H1 (cell line): ENCODE results near the gene ABHD12. TPM values are rescaled to one million over a fixed set of nuclear protein-coding genes. Genes with fewer than 3 reads are reported as not detected.

Experiments
- CTCF ChIA-PET: fragments of 300-600 bp; sonication (Branson Sonifier 250); formaldehyde crosslinking; loops from one replicate; lab custom pipeline; 2021; ENCODE audit not compliant: partially characterized antibody; lab: Charles Lee
- POLR2A ChIA-PET: fragments of 300-600 bp; sonication (Branson Sonifier 250); formaldehyde crosslinking; loops from one replicate; lab custom pipeline; 2021; ENCODE audit warnings: inconsistent platforms; ENCODE audit not compliant: partially characterized antibody; lab: Charles Lee
- DNase-seq, 2 experiments: peaks; one replicate each; pipeline versions ENCODE4 v3.0.0 to v3.0.0-alpha.2; 2010 to 2022; ENCODE audit warnings: low spot score in 2 of 2, low read depth in 1 of 2, mixed read lengths in 1 of 2
- FAIRE-seq: peaks from 2 replicates; lab custom pipeline; 2011; peaks lifted over from hg19 to GRCh38; lab: Jason Lieb, UNC
- H2AFZ ChIP-seq: 2 replicates; pipeline ENCODE4 v1.8.1; 2012; ENCODE audit warnings: low read length, inconsistent platforms
- H2AK5ac ChIP-seq: 2 replicates; pipeline ENCODE4 v1.6.1; 2013; ENCODE audit warnings: low read depth, low read length
- H2BK120ac ChIP-seq: replicated peaks from 2 replicates; pipeline ENCODE3; 2013; ENCODE audit warnings: low read depth, low read length, inconsistent platforms
- H2BK12ac ChIP-seq: 2 replicates; pipeline ENCODE4 v1.6.1; 2013; ENCODE audit warnings: low read depth, low read length
- H2BK15ac ChIP-seq: 2 replicates; pipeline ENCODE4 v1.6.1; 2013; ENCODE audit warnings: low read length
- H2BK20ac ChIP-seq: 2 replicates; pipeline ENCODE4 v1.6.1; 2013; ENCODE audit warnings: low read length
- H2BK5ac ChIP-seq: 2 replicates; pipeline ENCODE4 v1.6.1; 2013; ENCODE audit warnings: low read depth, low read length
- H3K14ac ChIP-seq: 2 replicates; pipeline ENCODE4 v1.6.1; 2013; ENCODE audit warnings: inconsistent platforms; ENCODE audit not compliant: insufficient read length
- H3K18ac ChIP-seq: 2 replicates; pipeline ENCODE4 v1.6.1; 2013; ENCODE audit warnings: low read length; ENCODE audit errors: extremely low read depth
- H3K23ac ChIP-seq: 2 replicates; pipeline ENCODE4 v1.6.1; 2013; ENCODE audit warnings: inconsistent platforms; ENCODE audit not compliant: insufficient read length
- H3K23me2 ChIP-seq: 2 replicates; pipeline ENCODE4 v1.6.1; 2013; ENCODE audit warnings: low read depth, low read length
- H3K27ac ChIP-seq: 2 replicates; pipeline ENCODE4 v1.6.1; 2011; ENCODE audit warnings: low read depth, low read length, inconsistent platforms
- H3K27me3 ChIP-seq, 4 experiments: replicated peaks in 1 of 4; 1 replicate in 1 of 4; 2 replicates in 3 of 4; pipeline versions ENCODE4 v1.6.1 to v1.8.1; 2011 to 2013; ENCODE audit warnings: low read length in 3 of 4, mild to moderate bottlenecking in 3 of 4, inconsistent platforms in 2 of 4, mixed read lengths in 2 of 4, moderate library complexity in 1 of 4; ENCODE audit not compliant: control insufficient read depth in 3 of 4, insufficient read depth in 3 of 4; ENCODE audit errors: extremely low read depth in 1 of 4
- H3K36me3 ChIP-seq, 4 experiments: 2 replicates each; pipeline versions ENCODE4 v1.6.1 to v1.8.1; 2011 to 2013; ENCODE audit warnings: mild to moderate bottlenecking in 4 of 4, low read length in 3 of 4, moderate library complexity in 2 of 4, control low read depth in 1 of 4, inconsistent platforms in 1 of 4; ENCODE audit not compliant: insufficient read depth in 4 of 4, control insufficient read depth in 2 of 4
- H3K4ac ChIP-seq: replicated peaks from 2 replicates; pipeline ENCODE3; 2013; ENCODE audit warnings: low read length, low read depth, mixed read lengths, inconsistent platforms; ENCODE audit not compliant: insufficient read length
- H3K4me1 ChIP-seq, 4 experiments: replicated peaks in 1 of 4; 1 replicate in 1 of 4; 2 replicates in 3 of 4; pipeline versions ENCODE4 v1.6.1 to v1.8.1; 2011 to 2013; ENCODE audit warnings: low read length in 3 of 4, inconsistent platforms in 2 of 4, mixed read lengths in 1 of 4; ENCODE audit not compliant: insufficient read depth in 4 of 4, control insufficient read depth in 3 of 4
- H3K4me2 ChIP-seq, 2 experiments: 2 replicates each; pipeline versions ENCODE4 v1.6.1 to v1.8.1; 2011 to 2013; ENCODE audit warnings: low read depth in 2 of 2, low read length in 2 of 2, control low read depth in 1 of 2, inconsistent platforms in 1 of 2, mild to moderate bottlenecking in 1 of 2; ENCODE audit not compliant: insufficient read depth in 1 of 2
- H3K4me3 ChIP-seq, 4 experiments: fragments of 200-600, 300-600 bp in 1 of 4; sonication (generic), shearing (Covaris generic), sonication (Bioruptor Twin) in 1 of 4; 2 replicates each; pipeline versions ENCODE4 v1.5.1 to v1.8.1; 2011 to 2016; ENCODE audit warnings: low read length in 4 of 4, low read depth in 3 of 4, control low read depth in 2 of 4, inconsistent platforms in 2 of 4, mild to moderate bottlenecking in 2 of 4, mixed read lengths in 1 of 4, moderate library complexity in 1 of 4; ENCODE audit not compliant: insufficient read depth in 2 of 4; ENCODE audit errors: extremely low read depth in 1 of 4
- H3K56ac ChIP-seq: replicated peaks from 2 replicates; pipeline ENCODE3; 2013; ENCODE audit warnings: low read depth, mild to moderate bottlenecking, mixed read lengths, low read length, inconsistent platforms; ENCODE audit not compliant: insufficient read length
- H3K79me1 ChIP-seq: 2 replicates; pipeline ENCODE4 v1.6.1; 2013; ENCODE audit warnings: low read depth, low read length, control low read depth
- H3K79me2 ChIP-seq, 2 experiments: 2 replicates each; pipeline versions ENCODE4 v1.6.1 to v1.8.1; 2012 to 2013; ENCODE audit warnings: low read length in 2 of 2, mild to moderate bottlenecking in 2 of 2, inconsistent platforms in 1 of 2; ENCODE audit not compliant: insufficient read depth in 2 of 2, control insufficient read depth in 1 of 2
- H3K9ac ChIP-seq, 4 experiments: replicated peaks in 1 of 4; 1 replicate in 1 of 4; 2 replicates in 3 of 4; pipeline versions ENCODE4 v1.6.1 to v1.8.1; 2011 to 2013; ENCODE audit warnings: low read depth in 3 of 4, low read length in 3 of 4, control low read depth in 2 of 4, mild to moderate bottlenecking in 2 of 4, moderate library complexity in 2 of 4, inconsistent platforms in 1 of 4; ENCODE audit errors: extremely low read depth in 1 of 4
- H3K9me3 ChIP-seq, 2 experiments: 2 replicates each; pipeline versions ENCODE4 v1.6.1 to v1.8.1; 2012 to 2013; ENCODE audit warnings: mild to moderate bottlenecking in 2 of 2, moderate library complexity in 2 of 2, control low read depth in 1 of 2, inconsistent platforms in 1 of 2, low read depth in 1 of 2, low read length in 1 of 2, mixed read lengths in 1 of 2; ENCODE audit not compliant: insufficient read depth in 2 of 2
- H4K20me1 ChIP-seq, 2 experiments: replicated peaks in 1 of 2; 2 replicates each; pipeline versions ENCODE3 to v1.8.1; 2011 to 2013; ENCODE audit warnings: inconsistent platforms in 2 of 2, low read length in 2 of 2, mild to moderate bottlenecking in 1 of 2; ENCODE audit not compliant: insufficient read depth in 2 of 2, control insufficient read depth in 1 of 2
- H4K5ac ChIP-seq: 2 replicates; pipeline ENCODE4 v1.6.1; 2013; ENCODE audit warnings: low read length, low read depth, mixed read lengths, inconsistent platforms; ENCODE audit not compliant: insufficient read length
- H4K8ac ChIP-seq: 2 replicates; pipeline ENCODE4 v1.8.0; 2013; ENCODE audit warnings: mild to moderate bottlenecking, moderate library complexity, low read length, inconsistent platforms; ENCODE audit not compliant: insufficient read depth; ENCODE audit errors: extremely low read depth
- H4K91ac ChIP-seq: replicated peaks from 2 replicates; pipeline ENCODE3; 2013; ENCODE audit warnings: low read length, mixed read lengths, inconsistent platforms; ENCODE audit not compliant: insufficient read length
- CBX8 ChIP-seq: fragments of 300-800, 300-1000 bp; sonication (generic); IDR thresholded peaks from 2 replicates; pipeline ENCODE4 v1.7.1; 2016; ENCODE audit warnings: low read depth, low read length, borderline replicate concordance
- KDM1A ChIP-seq: fragments of 200-600, 300-600 bp; sonication (generic); IDR thresholded peaks from 2 replicates; pipeline ENCODE4 v1.7.1; 2016; ENCODE audit warnings: mild to moderate bottlenecking, low read length, borderline replicate concordance
- NRF1 ChIP-seq: IDR thresholded peaks from 2 replicates; pipeline ENCODE4 v1.6.1; 2011; ENCODE audit warnings: mild to moderate bottlenecking, low read depth, low read length, improper control_type of control experiment
- PHF8 ChIP-seq: fragments of 200-600 bp; sonication (generic); conservative IDR thresholded peaks from 2 replicates; pipeline ENCODE4 v1.7.1; 2012; ENCODE audit warnings: low read depth, mild to moderate bottlenecking, inconsistent platforms, low read length, moderate library complexity
- POLR2A ChIP-seq, 2 experiments: IDR thresholded peaks; 1 replicate in 1 of 2; 2 replicates in 1 of 2; pipeline ENCODE4 v1.6.1; 2011; ENCODE audit warnings: low read depth in 2 of 2, low read length in 2 of 2, mild to moderate bottlenecking in 2 of 2; ENCODE audit errors: control extremely low read depth in 1 of 2
- POU5F1 ChIP-seq: IDR thresholded peaks from 2 replicates; pipeline ENCODE4 v1.6.1; 2011; ENCODE audit warnings: low read depth, mild to moderate bottlenecking, low read length, moderate library complexity
- RFX5 ChIP-seq: IDR thresholded peaks from 2 replicates; pipeline ENCODE4 v1.6.1; 2011; ENCODE audit warnings: low read depth, low read length, improper control_type of control experiment, borderline replicate concordance
- SP4 ChIP-seq: IDR thresholded peaks from 2 replicates; pipeline ENCODE4 v1.6.1; 2012; ENCODE audit warnings: low read length, inconsistent platforms
- TBP ChIP-seq: IDR thresholded peaks from 2 replicates; pipeline ENCODE4 v1.6.1; 2011; ENCODE audit warnings: low read depth, low read length, improper control_type of control experiment
- WGBS, 2 experiments: shearing (Covaris generic) in 1 of 2; methylation state at CpG; one replicate each; pipeline versions ENCODE4 v1.1.6 to v1.1.7; 2013 to 2015; ENCODE audit warnings: low lambda C conversion rate in 2 of 2, mixed read lengths in 2 of 2, inconsistent platforms in 1 of 2, low coverage in 1 of 2, missing lambda C conversion rate in 1 of 2; ENCODE audit not compliant: insufficient replicate concordance in 2 of 2, insufficient coverage in 1 of 2, insufficient read length in 1 of 2; ENCODE audit errors: extremely low coverage in 1 of 2, missing lambda C conversion rate in 1 of 2; 5-methylcytosine and 5-hydroxymethylcytosine counted together
- polyA plus RNA-seq, 7 experiments: library from polyadenylated mRNA; depleted of rRNA in 3 of 7; stranded (reverse) in 5 of 7; unstranded in 2 of 7; fragments of >200 nt in 5 of 7; fragments of 200-250 nt in 2 of 7; gene quantifications; 1 replicate in 5 of 7; 2 replicates in 1 of 7; 4 replicates in 1 of 7; pipeline versions ENCODE4 v1.2.1 to v1.2.3, GENCODE V29; 2011 to 2013; ENCODE audit warnings: missing spikeins in 2 of 7, mixed read lengths in 2 of 7
- total RNA-seq: library from RNA; stranded (reverse); fragmentation: NEBNext Ultra II Directional; extraction: Animal tissue kit (Norgen Biotek cat#: 25700); gene quantifications from 2 replicates; pipeline ENCODE4 v1.2.1, GENCODE V29; 2021
- TF ChIP-seq, protein P1 (sequence below): IDR thresholded peaks from 2 replicates; pipeline ENCODE4 v1.6.1; 2011; ENCODE audit warnings: low read length, improper control_type of control experiment
- TF ChIP-seq, protein P2 (sequence below): IDR thresholded peaks from 2 replicates; pipeline ENCODE4 v1.6.1; 2011; ENCODE audit warnings: low read depth, mild to moderate bottlenecking, low read length; ENCODE audit not compliant: insufficient read depth

Gene ABHD12
- total and polyA plus RNA-seq, 2 of the 8 experiments (the other 6 are each of a cell fraction or from before 2014, with no cell fraction given): 31.3 to 59.5 TPM

DNA sequence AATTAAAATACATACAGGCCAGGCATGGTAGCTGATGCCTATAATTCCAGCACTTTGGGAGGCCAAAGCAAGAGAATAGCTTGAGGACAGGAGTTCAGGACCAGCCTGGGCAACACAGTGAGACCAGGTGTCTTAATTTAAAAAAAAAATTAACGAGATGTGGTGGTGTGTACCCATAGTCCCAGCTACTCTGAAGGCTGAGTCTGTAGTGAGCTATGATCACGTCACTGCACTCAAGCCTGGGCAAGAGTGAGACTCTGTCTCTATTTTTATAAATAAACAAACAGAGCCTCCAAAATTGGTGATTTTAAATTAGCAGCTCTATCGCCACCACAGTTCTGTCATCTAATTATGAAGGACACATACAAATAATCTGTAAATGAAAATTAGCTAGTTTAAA, 37.9 kb downstream of the ABHD12 start:
- FAIRE-seq: no peak
- Histone ChIP-seq H2BK15ac (no peak overlapping the region), H3K4me3 (no peak overlapping the region), H2BK20ac (no peak overlapping the region), H3K4ac (no peak overlapping the region), H3K36me3 (no peaks in the 10 kb centered on the region), H4K20me1 (peaks cover 0 to 3% of the 10 kb centered on the region in 2 experiments), H3K79me1 (peaks cover 11% of the 10 kb centered on the region), H2BK12ac (no peak overlapping the region), H3K18ac (no peak overlapping the region), H3K9ac (no peak overlapping the region), H2BK120ac (no peak overlapping the region), H2AK5ac (no peak overlapping the region), H3K9me3 (no peaks in the 10 kb centered on the region), H4K8ac (no peak overlapping the region), H3K79me2 (peaks cover 3 to 66% of the 10 kb centered on the region in 2 experiments; a peak in 3 of 4 replicates), H3K56ac (no peak overlapping the region), H3K27me3 (no peaks in the 10 kb centered on the region), H4K5ac (no peak overlapping the region), H3K14ac (no peak overlapping the region), H3K23ac (no peak overlapping the region), H3K27ac (no peak overlapping the region), H2BK5ac (no peak overlapping the region), H3K4me1 (peaks cover 21 to 36% (median 26%) of the 10 kb centered on the region in 4 experiments), H3K23me2 (no peaks in the 10 kb centered on the region)
- DNase-seq: no peak
- CTCF ChIA-PET: interaction anchor here (0.9 to 2.0 kb wide), 6 partner anchors 11 to 57 kb away, joined by 3 to 6 read pairs (median 5); no protein-coding TSS in a partner anchor
- 91% methylated on average over 3 of the region's 3 CpGs; no CpG with 5 or more reads in 1 of the 2 experiments for WGBS, 2 experiments
- TF ChIP-seq POLR2A (IDR thresholded peaks at IDR 0.05; ENCODE audit: control extremely low read depth in 1 of 2, low read depth in 2 of 2, low read length in 2 of 2) (no peak), TBP (no peak), CBX8 (no peak), POU5F1 (no peak), KDM1A (no peak), PHF8 (no peak), NRF1 (no peak), RFX5 (no peak), SP4 (no peak)
- TF ChIP-seq, protein P1, sequence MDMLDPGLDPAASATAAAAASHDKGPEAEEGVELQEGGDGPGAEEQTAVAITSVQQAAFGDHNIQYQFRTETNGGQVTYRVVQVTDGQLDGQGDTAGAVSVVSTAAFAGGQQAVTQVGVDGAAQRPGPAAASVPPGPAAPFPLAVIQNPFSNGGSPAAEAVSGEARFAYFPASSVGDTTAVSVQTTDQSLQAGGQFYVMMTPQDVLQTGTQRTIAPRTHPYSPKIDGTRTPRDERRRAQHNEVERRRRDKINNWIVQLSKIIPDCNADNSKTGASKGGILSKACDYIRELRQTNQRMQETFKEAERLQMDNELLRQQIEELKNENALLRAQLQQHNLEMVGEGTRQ: no peak
- TF ChIP-seq, protein P2, sequence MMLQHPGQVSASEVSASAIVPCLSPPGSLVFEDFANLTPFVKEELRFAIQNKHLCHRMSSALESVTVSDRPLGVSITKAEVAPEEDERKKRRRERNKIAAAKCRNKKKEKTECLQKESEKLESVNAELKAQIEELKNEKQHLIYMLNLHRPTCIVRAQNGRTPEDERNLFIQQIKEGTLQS: no peak
- TF ChIP-seq, all 59 proteins: peak for 0
- Histone ChIP-seq H4K91ac (no peak overlapping the region), H3K4me2 (no peak overlapping the region; a peak in 1 of 4 replicates), H2AFZ (no peak overlapping the region)
- POLR2A ChIA-PET: interaction anchor here (2.1 kb wide), 1 partner anchor 55 kb away, joined by 8 read pairs; the partner anchor contains the start of gene GINS1
